ENCODE results near the gene ODF2L.

Gene ODF2L

GRCh38 chr1:86324130-86324822 lies 71.8 kb downstream of the ODF2L start:
- DNase-seq (ENCODE audit: extremely low read depth in 1 of 2, low read depth in 1 of 2): no peak

- DNase-seq (ENCODE audit: extremely low read depth in 1 of 2, low read depth in 1 of 2): no peak
Measured at GRCh38 chr1:86322241-86322640, 73.9 kb downstream of the ODF2L start.

DNA sequence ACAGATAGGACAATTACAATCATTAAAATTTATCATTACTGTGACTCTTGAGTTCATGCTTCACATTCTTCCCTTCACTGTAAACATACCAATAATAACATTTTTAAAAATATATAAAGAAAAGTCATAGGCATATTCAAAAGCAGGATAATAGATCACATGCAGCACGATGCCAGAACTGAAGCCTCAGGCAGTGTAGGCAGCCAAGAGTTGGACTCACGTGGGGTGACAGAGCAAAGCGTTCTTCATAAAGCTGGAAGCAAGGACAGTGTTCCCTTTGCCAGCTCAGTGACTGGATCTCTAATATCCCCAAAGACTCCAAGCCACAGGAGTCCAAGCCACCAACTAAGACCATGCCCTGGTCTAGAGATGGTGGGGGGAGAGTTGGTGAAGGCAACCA lies 77.7 kb downstream of the ODF2L start:
- no peak for DNase-seq (ENCODE audit: extremely low read depth in 1 of 2, low read depth in 1 of 2)

GRCh38 chr1:86317926-86318325 lies 78.2 kb downstream of the ODF2L start:
- no peak for DNase-seq (ENCODE audit: extremely low read depth in 1 of 2, low read depth in 1 of 2)

- DNase-seq (ENCODE audit: extremely low read depth in 1 of 2, low read depth in 1 of 2): no peak
Measured at GRCh38 chr1:86305731-86306130, 90.4 kb downstream of the ODF2L start.

- no peak for DNase-seq (ENCODE audit: extremely low read depth in 1 of 2, low read depth in 1 of 2)
Measured at GRCh38 chr1:86303041-86303690, 93.0 kb downstream of the ODF2L start.

All from stimulated activated CD8-positive, alpha-beta memory T cell treated with anti-CD3 and anti-CD28 coated beads, Interleukin-7, amount 100 ng/mL, for 48 hours (primary cell).